Stomach (tissue), 4 donors: Measurements from ENCODE around the gene ZDHHC3.

Experiments
- CTCF ChIP-seq, 7 experiments: fragments of 450-650 bp in 4 of 7; fragments of 200-600 bp in 3 of 7; sonication (generic) in 3 of 7; IDR thresholded peaks; one replicate each; pipeline ENCODE4 v1.5.1; 2016 to 2019; ENCODE audit warnings: antibody characterized with exemption in 7 of 7, control low read depth in 2 of 7, mild to moderate bottlenecking in 1 of 7
- POLR2A ChIP-seq, 4 donors: fragments of 450-650 bp; IDR thresholded peaks; one replicate each; pipeline ENCODE4 v1.6.1; 2016; ENCODE audit warnings: antibody characterized with exemption in 4 of 4, control low read depth in 2 of 4, mild to moderate bottlenecking in 1 of 4, moderate library complexity in 1 of 4

DNA sequence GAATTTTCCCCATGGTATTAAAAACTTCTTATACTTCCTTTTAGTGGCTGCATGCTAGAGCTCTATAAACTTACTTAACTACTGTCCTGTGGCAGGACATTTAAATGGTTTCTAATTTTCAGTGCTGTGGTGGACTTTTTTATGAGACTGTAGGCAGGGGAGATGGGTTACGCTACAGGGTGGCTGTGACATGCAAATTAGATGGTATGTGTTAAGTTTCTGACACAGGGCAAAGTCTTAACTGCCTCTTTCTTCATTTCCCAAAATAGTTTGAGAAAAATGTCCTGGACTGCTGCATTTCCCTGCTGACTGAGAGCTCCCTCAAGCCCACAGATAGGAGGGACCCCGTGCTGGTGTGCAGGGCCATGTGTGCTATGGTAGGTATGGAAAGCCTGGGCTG lies 79.5 kb downstream of the ZDHHC3 start:
- TF ChIP-seq CTCF (IDR thresholded peaks at IDR 0.05) (no peak), POLR2A (IDR thresholded peaks at IDR 0.05) (no peak)
